AG04449 (cell line): ENCODE results near the gene RPS15.
A peak's percentile ranks its signal among the peaks of the same experiment; 100 is the strongest.

ENCODE experiments used
- CTCF ChIA-PET: fragments of 350-600 bp; formaldehyde crosslinking; extraction: SDS; loops from one replicate; lab custom pipeline; 2021; ENCODE audit warnings: antibody characterized with exemption; lab: Yijun Ruan, JAX
- POLR2A ChIA-PET: fragments of 400-600, 350-600 bp; formaldehyde crosslinking; extraction: SDS; loops from one replicate; lab custom pipeline; 2020; ENCODE audit warnings: antibody characterized with exemption, inconsistent platforms; lab: Yijun Ruan, JAX
- DNase-seq: peaks from one replicate; pipeline ENCODE4 v3.0.0-alpha.2; 2010; ENCODE audit warnings: low read depth, low spot score
- H3K4me3 ChIP-seq: 2 replicates; pipeline ENCODE4 v1.5.1; 2011; ENCODE audit warnings: low read depth, mild to moderate bottlenecking, control low read depth, low read length
- CTCF ChIP-seq: IDR thresholded peaks from one replicate; pipeline ENCODE4 v1.5.1; 2011; ENCODE audit warnings: mild to moderate bottlenecking, moderate library complexity, low read length, control low read depth, inconsistent platforms; ENCODE audit not compliant: insufficient read depth; ENCODE audit errors: missing control alignments

The RPS15 gene

GRCh38 chr19:1469255-1470054 is 31.3 kb downstream of the RPS15 start:
- POLR2A ChIA-PET: no interaction called here

GRCh38 chr19:1470055-1470304 is 31.8 kb downstream of the RPS15 start:
- POLR2A ChIA-PET: no interaction called here
- no peak for DNase-seq
- peak overlapping the region; percentile 15; the same call in 1 of the 2 replicates for H3K4me3 ChIP-seq
- TF ChIP-seq CTCF: no peak
- CTCF ChIA-PET: no interaction called here

More at GRCh38 chr19:1469255-1470054, 31.3 kb downstream of the RPS15 start:
- H3K4me3 ChIP-seq: peak overlapping the region; percentile 15; the same call in 1 of the 2 replicates
- no peak for TF ChIP-seq CTCF
- no peak for DNase-seq
- CTCF ChIA-PET: interaction anchor here (1.2 to 1.7 kb wide), 4 partner anchors 8 to 189 kb away, joined by 5 to 8 read pairs (median 6); no protein-coding TSS in a partner anchor

GRCh38 chr19:1470305-1471009 is 32.3 kb downstream of the RPS15 start:
- peak overlapping the region; percentile 15 for H3K4me3 ChIP-seq
- POLR2A ChIA-PET: interaction anchor here (1.1 kb wide), 1 partner anchor 201 kb away, joined by 3 read pairs; the partner anchor contains the start of gene CIRBP
- no peak for DNase-seq
- CTCF ChIA-PET: no interaction called here
- no peak for TF ChIP-seq CTCF

GRCh38 chr19:1471010-1471514 is 32.9 kb downstream of the RPS15 start:
- CTCF ChIA-PET: interaction anchor here (0.7 to 2.0 kb wide), 3 partner anchors 8 to 198 kb away, joined by 3 to 5 read pairs (median 4); no protein-coding TSS in a partner anchor
- H3K4me3 ChIP-seq: peak overlapping the region; percentile 12
- POLR2A ChIA-PET: interaction anchor here (1.1 to 1.2 kb wide), 2 partner anchors 16 to 202 kb away, joined by 3 read pairs; partner anchors contain the start of gene CIRBP
- no peak for DNase-seq
- TF ChIP-seq CTCF: no peak

- H3K4me3 ChIP-seq: no peak overlapping the region
- no peak for DNase-seq
- POLR2A ChIA-PET: interaction anchor here (0.5 to 1.2 kb wide), 3 partner anchors 16 to 202 kb away, joined by 3 read pairs; partner anchors contain the start of genes CIRBP and REEP6
- no peak for TF ChIP-seq CTCF
- CTCF ChIA-PET: interaction anchor here (0.7 to 2.0 kb wide), 4 partner anchors 9 to 198 kb away, joined by 3 to 5 read pairs (median 4); no protein-coding TSS in a partner anchor
Observed at GRCh38 chr19:1471515-1472160, 33.4 kb downstream of the RPS15 start.
